Smooth muscle cell (in vitro differentiated cells): ENCODE results near the gene OR2Y1. TPM values are rescaled to one million over a fixed set of nuclear protein-coding genes. Genes with fewer than 3 reads are reported as not detected.
"Not testable (repeated sequence)": the region's sequence is repeated elsewhere in the genome, so short reads cannot be mapped to it uniquely, and the experiment has no call there.

Experiments used
- DNase-seq: peaks from one replicate; lab custom pipeline; 2025; ENCODE audit not compliant: unreplicated experiment; lab: John Stamatoyannopoulos, UW
- H2AFZ ChIP-seq: fragments of 200-600 bp; sonication (generic); 2 replicates; pipeline ENCODE4 v1.6.0; 2016; ENCODE audit warnings: antibody characterized with exemption, low read depth, mild to moderate bottlenecking
- H3F3A ChIP-seq: fragments of 200-600 bp; sonication (generic); 2 replicates; pipeline ENCODE4 v1.6.0; 2017; ENCODE audit warnings: antibody characterized with exemption, low read depth
- H3K27ac ChIP-seq: fragments of 200-600 bp; sonication (generic); 2 replicates; pipeline ENCODE4 v1.5.1; 2016; ENCODE audit warnings: low read depth, mild to moderate bottlenecking
- H3K27me3 ChIP-seq: fragments of 200-600 bp; sonication (generic); 2 replicates; pipeline ENCODE4 v1.6.1; 2016; ENCODE audit warnings: low read depth, mild to moderate bottlenecking
- H3K36me3 ChIP-seq: fragments of 200-600 bp; sonication (generic); 2 replicates; pipeline ENCODE4 v1.5.1; 2016; ENCODE audit warnings: low read depth
- H3K4me1 ChIP-seq: fragments of 200-600 bp; sonication (generic); 2 replicates; pipeline ENCODE4 v1.5.1; 2016; ENCODE audit warnings: low read depth
- H3K4me2 ChIP-seq: fragments of 200-600 bp; sonication (generic); 2 replicates; pipeline ENCODE4 v1.6.0; 2016; ENCODE audit warnings: mild to moderate bottlenecking
- H3K4me3 ChIP-seq: fragments of 200-600 bp; sonication (generic); 2 replicates; pipeline ENCODE4 v1.5.1; 2016; ENCODE audit warnings: mild to moderate bottlenecking
- H3K79me2 ChIP-seq: fragments of 200-600 bp; sonication (generic); 2 replicates; pipeline ENCODE4 v1.6.0; 2016; ENCODE audit warnings: low read depth, mild to moderate bottlenecking
- H3K9ac ChIP-seq: fragments of 200-600 bp; sonication (generic); 2 replicates; pipeline ENCODE4 v1.6.0; 2016; ENCODE audit warnings: low read depth
- H3K9me3 ChIP-seq: fragments of 200-600 bp; sonication (generic); replicated peaks from 2 replicates; pipeline ENCODE4 v1.5.1; 2016; ENCODE audit warnings: low read depth
- H4K20me1 ChIP-seq: fragments of 200-600 bp; sonication (generic); 2 replicates; pipeline ENCODE4 v1.6.0; 2016; ENCODE audit warnings: low read depth
- CTCF ChIP-seq: fragments of 200-600 bp; sonication (generic); IDR thresholded peaks from 2 replicates; pipeline ENCODE4 v1.5.1; 2017; ENCODE audit warnings: borderline replicate concordance, mild to moderate bottlenecking, antibody characterized with exemption; ENCODE audit not compliant: insufficient read depth, poor library complexity, severe bottlenecking
- WGBS: methylation state at CpG from one replicate; pipeline ENCODE4 v1.1.7; 2016; ENCODE audit warnings: low lambda C conversion rate; 5-methylcytosine and 5-hydroxymethylcytosine counted together
- polyA plus RNA-seq: library from polyadenylated mRNA; unstranded; fragments of >200 nt; fragmentation: Nextera tagmentation; extraction: Ambion mirVana; gene quantifications from 2 replicates; pipeline ENCODE4 v1.2.1, GENCODE V29; 2016
- total RNA-seq: library from RNA; depleted of rRNA; stranded (reverse); fragments of >200 nt; gene quantifications from 2 replicates; pipeline ENCODE4 v1.2.3, GENCODE V29; 2014

The OR2Y1 gene
- total and polyA plus RNA-seq, 2 experiments from 2014 or later: not detected

DNA sequence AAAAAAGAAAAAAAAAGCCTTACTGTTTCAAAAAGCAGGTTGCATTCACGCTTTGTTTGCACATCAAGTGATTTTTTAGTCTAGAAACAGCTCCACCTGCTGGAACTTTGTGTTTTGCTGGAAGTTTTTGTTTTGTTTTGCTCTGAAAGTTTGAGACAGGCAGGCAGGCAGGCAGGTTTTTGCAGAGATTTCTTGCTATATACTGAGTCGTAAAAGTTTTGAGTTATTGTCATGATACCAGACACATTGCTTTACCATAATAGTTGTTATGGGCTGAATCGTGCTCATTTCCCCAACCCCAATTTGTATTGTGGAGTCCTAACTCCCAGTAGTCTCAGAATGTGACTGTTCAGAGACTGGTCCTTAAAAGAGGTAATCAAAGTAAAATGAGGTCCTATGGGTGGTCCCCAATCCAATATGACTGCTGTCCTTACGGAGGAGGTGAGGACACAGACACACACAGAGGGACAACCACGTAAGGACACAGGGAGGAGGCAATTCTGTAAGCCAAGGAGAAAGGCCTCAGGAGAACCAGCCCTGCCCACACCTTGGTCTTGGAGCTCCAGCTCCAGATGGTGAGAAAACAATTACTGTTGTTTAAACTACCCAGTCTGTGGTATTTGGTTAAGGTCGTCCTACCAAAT lies 20.9 kb downstream of the OR2Y1 start:
- Histone ChIP-seq H3K27me3 (peaks cover 25% of the 10 kb centered on the region), H3K4me1 (no peaks in the 10 kb centered on the region), H3K27ac (no peak overlapping the region), H2AFZ (no peak overlapping the region), H3K4me3 (no peak overlapping the region), H3K9me3 (no peaks in the 10 kb centered on the region), H3K9ac (no peak overlapping the region), H3K79me2 (no peaks in the 10 kb centered on the region), H3K36me3 (no peaks in the 10 kb centered on the region), H3F3A (no peaks in the 10 kb centered on the region), H3K4me2 (no peak overlapping the region), H4K20me1 (no peaks in the 10 kb centered on the region)
- DNase-seq: no peak
- peak; percentile 57 for TF ChIP-seq CTCF
- WGBS: 44% methylated on average over 6 of the region's 6 CpGs

GRCh38 chr5:180717989-180718388 lies 21.9 kb downstream of the OR2Y1 start:
- 90% methylated on average over 1 of the region's 1 CpG for WGBS
- Histone ChIP-seq H3K27ac (no peak overlapping the region), H3K4me3 (no peak overlapping the region)

DNA sequence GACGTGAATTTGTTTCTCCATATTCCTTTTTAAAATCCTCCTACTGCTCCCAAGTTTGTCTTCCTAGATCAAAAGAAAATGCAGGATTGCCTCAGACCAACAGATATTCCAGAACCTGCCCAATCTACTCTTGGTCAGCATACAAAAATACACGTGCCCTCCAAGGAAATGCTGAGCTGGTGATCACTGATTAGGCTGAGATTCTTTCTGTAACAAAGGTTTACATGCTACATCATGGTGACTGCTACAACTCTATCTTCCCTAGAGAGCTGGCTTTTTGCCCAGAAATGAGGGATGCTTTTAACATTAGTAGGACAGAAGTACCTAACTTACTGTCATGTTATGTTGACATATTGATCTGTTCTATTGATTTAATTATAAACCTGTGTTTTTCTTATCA lies 35.5 kb downstream of the OR2Y1 start:
- H3F3A ChIP-seq: no peaks in the 10 kb centered on the region
- no peaks in the 10 kb centered on the region for H3K36me3 ChIP-seq
- H3K9me3 ChIP-seq: no peaks in the 10 kb centered on the region
- H3K27me3 ChIP-seq: no peaks in the 10 kb centered on the region
- no peaks in the 10 kb centered on the region for H3K79me2 ChIP-seq
- H3K4me3 ChIP-seq: no peak overlapping the region
- no peaks in the 10 kb centered on the region for H4K20me1 ChIP-seq
- H3K4me1 ChIP-seq: no peaks in the 10 kb centered on the region
- DNase-seq: no peak
- no peak overlapping the region for H3K4me2 ChIP-seq
- TF ChIP-seq CTCF: no peak
- H3K9ac ChIP-seq: no peak overlapping the region
- H2AFZ ChIP-seq: no peak overlapping the region
- WGBS: 69% methylated on average over 2 of the region's 2 CpGs
- no peak overlapping the region for H3K27ac ChIP-seq

More at GRCh38 chr5:180717989-180718388, 21.9 kb downstream of the OR2Y1 start:
- no peaks in the 10 kb centered on the region for H3K79me2 ChIP-seq
- H3K9ac ChIP-seq: no peak overlapping the region
- DNase-seq: no peak
- H3K9me3 ChIP-seq: no peaks in the 10 kb centered on the region
- H3K27me3 ChIP-seq: peaks cover 25% of the 10 kb centered on the region
- no peaks in the 10 kb centered on the region for H4K20me1 ChIP-seq
- TF ChIP-seq CTCF: no peak
- H3K4me1 ChIP-seq: no peaks in the 10 kb centered on the region
- no peaks in the 10 kb centered on the region for H3K36me3 ChIP-seq
- H3F3A ChIP-seq: no peaks in the 10 kb centered on the region
- no peak overlapping the region for H2AFZ ChIP-seq
- H3K4me2 ChIP-seq: no peak overlapping the region

GRCh38 chr5:180703912-180704311 lies 35.9 kb downstream of the OR2Y1 start:
- no peaks in the 10 kb centered on the region for H4K20me1 ChIP-seq
- H3K27me3 ChIP-seq: no peaks in the 10 kb centered on the region
- 77% methylated on average over 7 of the region's 7 CpGs for WGBS
- no peak overlapping the region for H3K27ac ChIP-seq
- no peak overlapping the region for H2AFZ ChIP-seq
- H3K9me3 ChIP-seq: no peaks in the 10 kb centered on the region
- no peaks in the 10 kb centered on the region for H3F3A ChIP-seq
- no peak for TF ChIP-seq CTCF
- H3K79me2 ChIP-seq: no peaks in the 10 kb centered on the region
- H3K9ac ChIP-seq: no peak overlapping the region
- no peaks in the 10 kb centered on the region for H3K36me3 ChIP-seq
- no peak overlapping the region for H3K4me2 ChIP-seq
- no peak for DNase-seq
- H3K4me3 ChIP-seq: no peak overlapping the region
- H3K4me1 ChIP-seq: no peaks in the 10 kb centered on the region

DNA sequence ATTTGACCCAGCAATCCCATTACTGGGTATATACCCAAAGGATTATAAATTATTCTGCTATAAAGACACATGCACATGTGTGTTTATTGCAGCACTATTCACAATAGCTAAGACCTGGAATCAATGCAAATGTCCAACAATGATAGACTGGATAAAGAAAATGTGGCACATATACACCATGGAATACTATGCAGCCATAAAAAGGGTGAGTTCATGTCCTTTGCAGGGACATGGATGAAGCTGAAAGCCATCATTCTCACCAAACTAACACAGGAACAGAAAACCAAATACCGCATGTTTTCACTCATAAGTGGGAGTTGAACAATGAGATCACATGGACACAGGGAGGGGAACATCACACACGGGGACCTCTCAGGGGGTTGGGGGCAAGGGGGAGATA lies 36.5 kb downstream of the OR2Y1 start:
- H3K9me3 ChIP-seq, H3K27ac ChIP-seq, H3K79me2 ChIP-seq, H3F3A ChIP-seq, H3K4me3 ChIP-seq, H3K36me3 ChIP-seq, H3K4me1 ChIP-seq, H2AFZ ChIP-seq, H4K20me1 ChIP-seq, H3K4me2 ChIP-seq, H3K9ac ChIP-seq, H3K27me3 ChIP-seq, DNase-seq: not testable (repeated sequence)
- 100% methylated on average over 2 of the region's 2 CpGs for WGBS

GRCh38 chr5:180700440-180700839 lies 39.4 kb downstream of the OR2Y1 start:
- not testable (repeated sequence) for H3K79me2 ChIP-seq, H3K9me3 ChIP-seq, H3K27ac ChIP-seq, H3K4me2 ChIP-seq, H3K4me1 ChIP-seq, DNase-seq, H3K9ac ChIP-seq, H3F3A ChIP-seq, H3K27me3 ChIP-seq, H3K4me3 ChIP-seq, H3K36me3 ChIP-seq, H2AFZ ChIP-seq, H4K20me1 ChIP-seq
- WGBS: 89% methylated on average over 4 of the region's 4 CpGs
